ENCODE data around the gene CD3D. TPM values are rescaled to one million over a fixed set of nuclear protein-coding genes. Genes with fewer than 3 reads are reported as not detected.

The CD3D gene
- total RNA-seq, 4 donors from 2014 or later: 1.7 TPM; not detected in 3

DNA sequence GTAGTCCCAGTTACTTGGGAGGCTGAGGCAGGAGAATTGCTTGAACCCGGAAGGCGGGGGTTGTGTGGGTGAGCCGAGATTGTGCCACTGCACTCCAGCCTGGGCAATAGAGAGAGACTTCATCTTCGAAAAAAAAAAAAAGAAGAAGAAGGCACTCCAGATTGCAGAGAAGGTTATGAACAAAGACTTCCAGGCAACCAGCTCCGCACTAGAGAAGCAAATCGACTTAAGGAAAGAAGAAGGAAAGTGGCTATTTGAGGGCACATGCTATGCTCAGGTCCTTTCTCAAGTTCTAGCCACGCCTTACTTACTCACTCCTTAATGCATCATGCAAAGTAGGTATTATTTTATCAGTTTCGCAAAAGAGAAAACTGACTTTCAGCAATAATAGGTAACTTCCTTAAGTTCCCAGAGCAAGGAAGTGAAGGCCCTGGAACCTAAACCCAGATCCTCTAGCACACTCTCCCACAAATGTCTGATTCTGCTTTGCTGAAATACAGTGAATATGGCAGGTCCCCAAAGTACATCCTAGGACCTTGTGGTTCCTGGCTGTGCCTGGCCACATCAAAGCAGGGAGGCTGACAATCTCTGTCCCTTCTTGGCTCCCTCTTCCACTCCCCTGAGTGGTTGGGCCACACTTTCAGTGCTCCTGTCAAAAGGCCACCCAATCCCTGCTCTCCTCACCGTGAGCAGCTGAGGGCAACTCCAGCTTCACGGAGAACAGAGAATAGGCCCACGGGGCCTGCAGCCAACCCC lies 23.7 kb downstream of the CD3D start:
- TF ChIP-seq, protein P1, sequence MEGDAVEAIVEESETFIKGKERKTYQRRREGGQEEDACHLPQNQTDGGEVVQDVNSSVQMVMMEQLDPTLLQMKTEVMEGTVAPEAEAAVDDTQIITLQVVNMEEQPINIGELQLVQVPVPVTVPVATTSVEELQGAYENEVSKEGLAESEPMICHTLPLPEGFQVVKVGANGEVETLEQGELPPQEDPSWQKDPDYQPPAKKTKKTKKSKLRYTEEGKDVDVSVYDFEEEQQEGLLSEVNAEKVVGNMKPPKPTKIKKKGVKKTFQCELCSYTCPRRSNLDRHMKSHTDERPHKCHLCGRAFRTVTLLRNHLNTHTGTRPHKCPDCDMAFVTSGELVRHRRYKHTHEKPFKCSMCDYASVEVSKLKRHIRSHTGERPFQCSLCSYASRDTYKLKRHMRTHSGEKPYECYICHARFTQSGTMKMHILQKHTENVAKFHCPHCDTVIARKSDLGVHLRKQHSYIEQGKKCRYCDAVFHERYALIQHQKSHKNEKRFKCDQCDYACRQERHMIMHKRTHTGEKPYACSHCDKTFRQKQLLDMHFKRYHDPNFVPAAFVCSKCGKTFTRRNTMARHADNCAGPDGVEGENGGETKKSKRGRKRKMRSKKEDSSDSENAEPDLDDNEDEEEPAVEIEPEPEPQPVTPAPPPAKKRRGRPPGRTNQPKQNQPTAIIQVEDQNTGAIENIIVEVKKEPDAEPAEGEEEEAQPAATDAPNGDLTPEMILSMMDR (IDR thresholded peaks at IDR 0.05): no peak
- TF ChIP-seq POLR2A (IDR thresholded peaks at IDR 0.05): no peak
- Histone ChIP-seq H3K4me3 (no peak overlapping the region), H3K4me1 (no peaks in the 10 kb centered on the region), H3K27ac (no peak overlapping the region), H3K36me3 (no peaks in the 10 kb centered on the region), H3K9me3 (no peaks in the 10 kb centered on the region), H3K27me3 (peaks cover 0 to 1% of the 10 kb centered on the region in 2 donors)
- intact Hi-C loops (cut with DNase I; ENCODE audit: low total_unique reads): no loop called here
- DNase-seq: no peak

DNA sequence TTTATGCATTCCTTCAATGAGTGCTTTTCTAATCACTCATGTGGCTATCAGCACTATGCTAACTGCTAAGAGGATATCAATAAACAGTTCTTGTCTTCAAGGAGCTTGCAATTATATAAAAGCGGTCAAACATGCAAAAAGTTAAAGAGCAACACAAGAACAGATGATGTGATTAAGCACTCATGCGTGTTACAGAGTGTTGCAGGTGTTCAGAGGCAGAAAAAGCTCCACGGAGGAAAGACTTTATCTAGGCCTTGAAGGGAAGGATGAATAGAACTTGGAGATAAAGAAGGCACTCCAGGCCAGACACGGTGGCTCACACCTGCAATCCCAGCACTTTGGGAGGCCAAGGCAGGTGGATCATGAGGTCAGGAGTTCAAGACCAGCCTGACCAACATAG lies 24.4 kb downstream of the CD3D start:
- no peak overlapping the region for H3K4me3 ChIP-seq
- no peaks in the 10 kb centered on the region for H3K36me3 ChIP-seq
- no peak for DNase-seq
- H3K27ac ChIP-seq: no peak overlapping the region
- H3K27me3 ChIP-seq: peaks cover 0 to 6% of the 10 kb centered on the region in 2 donors
- H3K9me3 ChIP-seq: no peaks in the 10 kb centered on the region
- no peaks in the 10 kb centered on the region for H3K4me1 ChIP-seq
- no peak for TF ChIP-seq POLR2A (IDR thresholded peaks at IDR 0.05)
- TF ChIP-seq, protein P1 (IDR thresholded peaks at IDR 0.05): no peak
- intact Hi-C loops (cut with DNase I; ENCODE audit: low total_unique reads): no loop called here

DNA sequence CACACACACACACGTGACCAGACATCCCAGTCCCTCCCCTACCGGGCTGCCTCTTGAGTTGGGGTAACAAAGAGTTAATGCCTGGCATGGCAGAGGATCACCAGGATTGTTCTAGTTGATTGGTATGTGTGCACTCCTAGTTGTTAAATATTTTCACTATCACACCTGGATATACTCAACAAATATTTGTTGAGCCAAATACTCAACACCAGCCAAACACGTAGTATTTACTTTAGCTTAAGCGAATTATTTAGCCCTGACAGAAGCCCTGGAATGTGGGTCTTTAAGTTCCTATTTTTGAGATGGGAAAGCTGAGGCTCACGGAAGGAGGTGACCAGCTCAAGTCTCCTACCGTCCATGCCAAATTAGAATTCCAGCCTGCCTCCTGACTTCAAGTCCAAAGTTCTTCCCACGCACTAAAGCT lies 27.5 kb downstream of the CD3D start:
- peaks cover 0 to 6% of the 10 kb centered on the region in 2 donors for H3K27me3 ChIP-seq
- no peak overlapping the region for H3K4me3 ChIP-seq
- intact Hi-C loops (cut with DNase I; ENCODE audit: low total_unique reads): no loop called here
- H3K4me1 ChIP-seq: no peaks in the 10 kb centered on the region
- no peaks in the 10 kb centered on the region for H3K9me3 ChIP-seq
- TF ChIP-seq POLR2A (IDR thresholded peaks at IDR 0.05): no peak
- DNase-seq: no peak
- no peaks in the 10 kb centered on the region for H3K36me3 ChIP-seq
- H3K27ac ChIP-seq: no peak overlapping the region

DNA sequence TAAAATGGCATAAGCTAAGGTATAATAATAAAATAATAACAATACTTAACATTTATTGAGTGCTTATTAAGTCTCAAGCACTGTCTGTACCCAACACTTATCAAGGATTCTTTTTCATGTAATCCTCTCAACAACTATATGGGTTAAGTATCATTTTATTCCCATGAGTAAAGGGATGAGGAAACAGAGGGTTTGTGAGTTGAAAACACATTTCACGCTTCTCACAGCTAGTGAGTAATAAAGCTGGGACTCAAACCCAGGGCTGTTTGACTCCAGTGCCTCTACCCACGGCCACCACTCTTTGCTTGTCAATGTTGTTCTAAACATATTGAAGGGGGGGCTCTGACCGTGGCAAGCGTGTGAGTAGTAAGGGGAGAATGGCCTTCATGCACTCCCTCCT lies 29.3 kb downstream of the CD3D start:
- no peaks in the 10 kb centered on the region for H3K36me3 ChIP-seq
- peaks cover 0 to 6% of the 10 kb centered on the region in 2 donors for H3K27me3 ChIP-seq
- TF ChIP-seq, protein P1 (IDR thresholded peaks at IDR 0.05): no peak
- no peak for TF ChIP-seq POLR2A (IDR thresholded peaks at IDR 0.05)
- no peak overlapping the region for H3K27ac ChIP-seq
- intact Hi-C loops (cut with DNase I; ENCODE audit: low total_unique reads): no loop called here
- H3K4me3 ChIP-seq: no peak overlapping the region
- DNase-seq: no peak
- no peaks in the 10 kb centered on the region for H3K4me1 ChIP-seq
- no peaks in the 10 kb centered on the region for H3K9me3 ChIP-seq

DNA sequence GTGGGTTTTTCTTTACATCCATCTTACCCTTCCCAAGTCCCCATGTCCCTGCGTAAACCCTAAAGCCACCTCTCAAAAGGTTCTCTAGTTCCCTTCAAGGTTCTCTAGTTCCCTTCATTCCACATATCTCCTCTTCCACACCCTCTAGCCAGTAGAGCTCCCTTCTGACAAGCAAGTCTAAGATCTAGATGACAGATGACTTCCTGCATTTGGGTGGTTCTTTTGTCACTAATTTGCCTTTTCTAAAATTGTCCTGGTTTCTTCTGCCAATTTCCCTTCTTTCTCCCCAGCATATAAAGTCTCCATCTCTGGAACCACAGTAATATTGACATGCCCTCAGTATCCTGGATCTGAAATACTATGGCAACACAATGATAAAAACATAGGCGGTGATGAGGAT lies 30.2 kb downstream of the CD3D start:
- H3K36me3 ChIP-seq: no peaks in the 10 kb centered on the region
- H3K4me3 ChIP-seq: no peak overlapping the region
- H3K9me3 ChIP-seq: no peaks in the 10 kb centered on the region
- no peak overlapping the region for H3K27ac ChIP-seq
- peaks cover 0 to 6% of the 10 kb centered on the region in 2 donors for H3K27me3 ChIP-seq
- H3K4me1 ChIP-seq: no peaks in the 10 kb centered on the region
- DNase-seq: no peak
- TF ChIP-seq, protein P1 (IDR thresholded peaks at IDR 0.05): no peak
- TF ChIP-seq POLR2A (IDR thresholded peaks at IDR 0.05): no peak
- intact Hi-C loops (cut with DNase I; ENCODE audit: low total_unique reads): no loop called here

Data from uterus (tissue), 4 donors.